Measurements from ENCODE around the gene AGPAT3.

DNA sequence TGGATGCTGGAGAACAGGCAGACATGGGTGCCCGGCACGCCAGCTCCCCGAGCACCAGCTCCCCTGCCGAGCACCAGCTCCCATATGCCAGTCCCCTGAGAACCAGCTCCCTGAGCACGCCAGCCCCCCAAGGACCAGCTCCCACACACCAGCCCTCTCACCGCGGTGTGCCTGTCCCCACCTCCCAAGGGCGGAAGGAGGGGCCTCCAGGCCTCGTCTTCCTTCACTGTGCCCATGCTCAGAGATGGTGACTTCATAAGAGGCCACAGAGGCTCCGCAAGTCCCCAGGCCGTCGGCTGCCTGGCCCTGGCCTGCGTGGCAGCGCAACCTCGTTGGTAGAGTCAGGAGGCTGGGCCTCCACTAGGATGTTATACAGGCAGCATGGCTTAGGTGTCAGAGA is 69.1 kb downstream of the AGPAT3 start:
- TF ChIP-seq, protein P1, sequence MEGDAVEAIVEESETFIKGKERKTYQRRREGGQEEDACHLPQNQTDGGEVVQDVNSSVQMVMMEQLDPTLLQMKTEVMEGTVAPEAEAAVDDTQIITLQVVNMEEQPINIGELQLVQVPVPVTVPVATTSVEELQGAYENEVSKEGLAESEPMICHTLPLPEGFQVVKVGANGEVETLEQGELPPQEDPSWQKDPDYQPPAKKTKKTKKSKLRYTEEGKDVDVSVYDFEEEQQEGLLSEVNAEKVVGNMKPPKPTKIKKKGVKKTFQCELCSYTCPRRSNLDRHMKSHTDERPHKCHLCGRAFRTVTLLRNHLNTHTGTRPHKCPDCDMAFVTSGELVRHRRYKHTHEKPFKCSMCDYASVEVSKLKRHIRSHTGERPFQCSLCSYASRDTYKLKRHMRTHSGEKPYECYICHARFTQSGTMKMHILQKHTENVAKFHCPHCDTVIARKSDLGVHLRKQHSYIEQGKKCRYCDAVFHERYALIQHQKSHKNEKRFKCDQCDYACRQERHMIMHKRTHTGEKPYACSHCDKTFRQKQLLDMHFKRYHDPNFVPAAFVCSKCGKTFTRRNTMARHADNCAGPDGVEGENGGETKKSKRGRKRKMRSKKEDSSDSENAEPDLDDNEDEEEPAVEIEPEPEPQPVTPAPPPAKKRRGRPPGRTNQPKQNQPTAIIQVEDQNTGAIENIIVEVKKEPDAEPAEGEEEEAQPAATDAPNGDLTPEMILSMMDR (IDR thresholded peaks at IDR 0.05), result no peak
- no peak for TF ChIP-seq EZH2phosphoT487 (IDR thresholded peaks at IDR 0.05)
